TTC549 (cell line): ENCODE data around the gene TTC3.
"Not testable (repeated sequence)": the region's sequence is repeated elsewhere in the genome, so short reads cannot be mapped to it uniquely, and the experiment has no call there.

Experiments used
- FAIRE-seq: peaks from 2 replicates; lab custom pipeline; 2012; peaks lifted over from hg19 to GRCh38; lab: Jason Lieb, UNC

TTC3 gene

GRCh38 chr21:37100316-37100715 lies 27.3 kb downstream of the TTC3 start:
- FAIRE-seq = no peak

GRCh38 chr21:37101384-37101783 lies 28.3 kb downstream of the TTC3 start:
- FAIRE-seq = no peak

- not testable (repeated sequence) for FAIRE-seq
Measured at GRCh38 chr21:37102746-37103145, 29.7 kb downstream of the TTC3 start.

GRCh38 chr21:37106998-37107397 lies 33.9 kb downstream of the TTC3 start:
- FAIRE-seq = no peak

GRCh38 chr21:37111029-37111428 lies 38.0 kb downstream of the TTC3 start:
- FAIRE-seq = not testable (repeated sequence)

GRCh38 chr21:37114301-37114700 lies 41.2 kb downstream of the TTC3 start:
- FAIRE-seq = not testable (repeated sequence)

- FAIRE-seq = not testable (repeated sequence)
Measured at GRCh38 chr21:37116459-37116858, 43.4 kb downstream of the TTC3 start.

GRCh38 chr21:37117204-37117603 lies 44.1 kb downstream of the TTC3 start:
- no peak for FAIRE-seq

GRCh38 chr21:37118187-37118826 lies 45.3 kb downstream of the TTC3 start:
- no peak for FAIRE-seq

- no peak for FAIRE-seq
Measured at GRCh38 chr21:37119421-37120218, 46.6 kb downstream of the TTC3 start.

- no peak for FAIRE-seq
Measured at GRCh38 chr21:37128076-37128475, 55.0 kb downstream of the TTC3 start.

- no peak for FAIRE-seq
Measured at GRCh38 chr21:37130971-37131370, 57.9 kb downstream of the TTC3 start.

- FAIRE-seq = no peak
Measured at GRCh38 chr21:37136261-37136660, 63.2 kb downstream of the TTC3 start.

GRCh38 chr21:37136744-37137143 lies 63.7 kb downstream of the TTC3 start:
- FAIRE-seq = no peak

GRCh38 chr21:37139154-37139553 lies 66.1 kb downstream of the TTC3 start:
- FAIRE-seq = no peak

- no peak for FAIRE-seq
Measured at GRCh38 chr21:37139902-37140301, 66.8 kb downstream of the TTC3 start.

GRCh38 chr21:37143392-37143791 lies 70.3 kb downstream of the TTC3 start:
- FAIRE-seq = not testable (repeated sequence)

GRCh38 chr21:37145635-37146111 lies 72.6 kb downstream of the TTC3 start:
- FAIRE-seq = no peak

GRCh38 chr21:37146320-37147235 lies 73.5 kb downstream of the TTC3 start:
- no peak for FAIRE-seq

- FAIRE-seq = no peak
Measured at GRCh38 chr21:37149411-37149810, 76.4 kb downstream of the TTC3 start.

GRCh38 chr21:37153196-37153934 lies 80.3 kb downstream of the TTC3 start:
- FAIRE-seq = no peak

- no peak for FAIRE-seq
Measured at GRCh38 chr21:37153935-37154350, 80.9 kb downstream of the TTC3 start.
